WTC11 (cell line): Measurements from ENCODE around the gene ESYT3.

Experiments
- CTCF ChIP-seq: fragments of 200-600 bp; IDR thresholded peaks from 2 replicates; pipeline ENCODE4 v1.8.0; 2022; ENCODE audit warnings: antibody characterized with exemption
- NR2C2 ChIP-seq: sonication (generic); formaldehyde crosslinking; IDR thresholded peaks from 2 replicates; pipeline ENCODE4 v1.8.0; 2022; ENCODE audit warnings: mild to moderate bottlenecking, missing genetic modification reagents
- USF1 ChIP-seq: sonication (generic); formaldehyde crosslinking; IDR thresholded peaks from 2 replicates; pipeline ENCODE4 v1.8.0; 2022; ENCODE audit warnings: mild to moderate bottlenecking, missing genetic modification reagents
- ZNF416 ChIP-seq: fragments of 250-450 bp; sonication (Bioruptor Pico); IDR thresholded peaks from 2 replicates; pipeline ENCODE4 v1.9.0; 2021; ENCODE audit warnings: mild to moderate bottlenecking, inconsistent platforms

GRCh38 chr3:138450181-138450580, 15.8 kb downstream of the ESYT3 start:
- TF ChIP-seq CTCF (no peak), ZNF416 (CRISPR knock-in tag) (no peak), USF1 (no peak), NR2C2 (CRISPR knock-in tag) (no peak)
